Eye (tissue), 1 donor: ENCODE results near the gene CEP152.
A peak's percentile ranks its signal among the peaks of the same experiment; 100 is the strongest.

Source experiments
- DNase-seq: peaks from one replicate; pipeline ENCODE4 v3.0.0-alpha.2; 2015

Gene CEP152

DNA sequence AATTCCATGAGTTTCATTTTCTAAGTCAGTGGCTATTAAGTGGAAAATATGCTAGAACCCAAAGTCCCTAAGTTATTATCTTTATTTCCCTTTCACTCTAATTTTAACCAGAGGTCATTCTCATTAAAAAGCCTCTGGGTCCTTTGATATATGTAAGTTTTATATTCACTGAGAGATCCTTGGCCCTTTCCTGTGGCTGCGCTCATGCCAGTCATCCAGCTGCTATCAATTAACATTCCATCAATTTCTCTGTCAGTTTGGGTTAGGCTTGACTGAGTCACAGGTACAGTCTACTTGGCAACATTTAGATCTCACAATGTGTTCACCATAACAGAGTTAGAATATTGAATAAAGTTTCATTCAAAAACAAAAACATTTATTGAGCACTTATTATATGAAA is 107.3 kb downstream of the CEP152 start:
- peak; percentile 55 for DNase-seq

DNA sequence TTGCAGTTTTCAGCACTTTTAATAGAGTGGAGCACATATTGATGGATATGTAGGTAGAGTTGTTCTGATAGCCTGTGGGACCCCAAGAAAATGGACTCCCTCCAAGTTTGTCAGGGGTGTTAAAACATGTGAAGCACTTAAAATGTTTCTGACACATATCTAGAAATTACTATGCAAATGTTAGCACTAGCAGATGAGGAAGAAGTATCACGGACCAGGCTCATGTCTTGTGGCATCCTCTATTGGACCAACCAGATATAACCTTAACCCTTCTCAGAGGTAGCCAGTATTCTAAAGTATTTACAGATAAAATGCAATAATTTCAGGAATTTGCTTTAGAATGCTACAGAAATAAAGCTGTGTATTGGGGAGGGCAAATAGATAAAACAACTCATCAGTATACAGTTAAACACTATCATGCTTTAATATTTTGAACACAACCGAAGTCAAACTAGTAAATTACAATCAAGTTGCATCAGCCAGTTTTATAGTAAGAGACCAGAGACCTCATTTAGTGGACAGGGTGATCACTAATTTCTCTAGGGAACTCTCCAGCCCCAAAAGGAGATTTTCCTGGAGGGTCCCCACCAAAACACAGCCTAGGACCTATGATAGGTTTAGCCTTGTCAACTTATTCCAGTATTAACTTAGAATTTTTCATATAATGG is 108.2 kb downstream of the CEP152 start:
- DNase-seq = no peak

DNA sequence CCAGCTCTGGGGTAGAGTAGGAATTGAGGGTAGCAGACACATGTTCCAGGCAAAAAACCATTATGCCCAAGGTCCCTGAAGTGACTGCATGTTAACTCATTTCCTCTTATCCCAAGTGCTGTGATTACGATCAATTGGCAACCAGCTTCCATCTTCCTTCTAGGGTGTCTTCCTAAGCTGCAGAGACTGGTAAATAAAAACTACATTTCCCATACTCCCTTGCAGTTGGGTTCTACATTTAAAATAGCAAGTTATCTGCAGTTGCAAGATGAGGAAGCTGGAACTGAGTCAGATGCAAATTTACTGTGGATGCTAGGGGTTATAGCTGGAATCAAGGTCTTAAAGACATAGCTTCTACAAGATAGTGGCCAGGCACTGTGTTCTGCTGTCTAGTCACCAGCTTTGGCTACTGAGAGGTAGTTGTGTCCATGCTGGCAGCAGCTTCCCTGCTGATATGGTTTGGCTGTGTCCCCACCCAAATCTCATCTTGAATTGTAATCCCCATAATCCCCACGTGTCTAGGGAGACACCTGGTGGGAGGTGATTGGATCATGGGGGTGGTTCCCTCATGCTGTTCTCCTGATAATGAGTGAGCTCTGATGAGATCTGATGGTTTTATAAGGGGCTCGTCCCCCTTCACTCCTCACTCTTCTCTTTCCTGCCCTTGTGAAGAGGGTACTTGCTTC is 114.1 kb downstream of the CEP152 start:
- DNase-seq = no peak

DNA sequence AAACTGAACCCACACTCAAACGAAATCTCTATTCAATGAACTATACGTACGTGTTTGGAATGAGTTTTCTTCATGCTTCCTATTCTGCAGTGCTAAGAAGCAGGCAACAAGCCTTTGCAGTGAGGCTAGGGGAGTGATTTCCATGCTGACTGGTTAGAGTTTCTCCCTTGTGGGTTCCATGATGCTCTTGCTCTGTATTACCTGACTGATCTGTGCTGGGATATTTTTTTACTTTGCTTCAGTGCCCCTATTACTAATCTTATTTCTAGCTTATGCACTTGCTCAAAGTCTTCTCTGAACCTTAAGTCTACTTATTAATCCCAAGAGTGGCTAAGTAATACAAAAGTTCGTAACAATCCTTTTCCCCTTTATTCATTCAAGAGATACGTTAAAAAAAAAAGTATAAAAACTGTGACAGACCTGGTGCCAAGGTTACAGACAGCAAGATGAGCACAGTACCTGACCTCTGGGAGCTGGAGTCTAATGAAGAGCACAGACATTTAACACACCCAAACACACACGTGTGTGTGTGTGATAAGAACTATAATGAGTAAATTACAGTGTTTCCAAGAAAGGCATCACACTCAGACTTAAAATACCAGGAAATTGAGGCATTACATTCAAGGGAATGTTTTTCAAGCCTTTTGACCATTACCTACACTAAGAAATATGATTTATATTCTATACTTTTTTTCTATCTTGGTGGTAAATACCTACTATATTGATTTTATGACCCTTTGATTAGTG is 114.9 kb downstream of the CEP152 start:
- DNase-seq = no peak

DNA sequence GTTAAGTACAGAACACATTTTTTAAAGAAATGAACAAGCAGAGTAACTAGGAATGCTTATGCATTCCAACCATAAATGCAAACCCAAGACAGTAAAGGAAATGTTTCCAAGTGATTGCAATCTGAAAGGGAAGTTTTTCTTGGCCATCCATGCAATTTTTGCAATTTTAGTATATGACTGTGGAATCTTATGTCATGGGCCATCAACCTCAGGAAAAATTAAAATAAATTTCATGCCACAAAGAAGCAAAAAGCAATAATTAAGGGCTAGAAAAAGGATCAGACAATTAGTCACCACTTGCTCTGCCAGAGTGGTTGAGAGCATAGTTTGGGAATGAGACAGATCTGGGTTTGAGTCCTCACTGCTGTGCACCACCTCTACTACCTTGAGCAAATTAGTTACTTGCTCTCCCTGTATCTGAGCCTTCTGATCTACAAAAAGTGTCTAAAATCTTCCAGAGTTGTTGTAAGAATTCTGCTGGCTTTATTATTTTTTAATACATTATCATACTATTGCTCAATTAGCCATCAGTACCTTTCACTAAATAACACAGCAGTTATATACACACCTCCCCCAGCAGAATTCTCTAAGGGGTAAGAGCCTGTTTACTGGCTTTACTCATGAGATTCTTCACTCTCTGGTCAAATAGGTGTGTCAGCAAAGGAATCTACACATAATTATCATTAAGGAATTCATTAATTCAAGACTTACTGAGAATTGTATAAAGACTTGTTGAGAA is 115.6 kb downstream of the CEP152 start:
- DNase-seq = no peak

DNA sequence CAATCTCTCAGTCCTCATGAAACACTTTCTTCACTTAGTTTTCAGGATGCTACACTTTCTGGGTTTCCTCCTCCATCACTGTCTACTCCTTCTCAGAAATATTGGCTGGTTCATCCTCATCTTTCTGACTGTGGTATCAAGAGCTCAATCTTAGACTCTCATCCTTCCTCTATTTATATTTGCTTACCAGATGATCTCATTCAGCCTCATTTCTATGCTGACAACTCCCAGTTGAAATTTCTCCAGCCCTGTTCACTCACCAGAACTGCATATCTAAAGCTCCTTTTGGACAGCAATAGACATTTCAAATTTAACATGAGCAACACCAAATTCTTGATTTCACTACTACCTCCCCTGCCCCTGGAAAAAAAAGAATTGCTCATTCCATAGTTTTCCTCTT is 117.4 kb downstream of the CEP152 start:
- DNase-seq = no peak

DNA sequence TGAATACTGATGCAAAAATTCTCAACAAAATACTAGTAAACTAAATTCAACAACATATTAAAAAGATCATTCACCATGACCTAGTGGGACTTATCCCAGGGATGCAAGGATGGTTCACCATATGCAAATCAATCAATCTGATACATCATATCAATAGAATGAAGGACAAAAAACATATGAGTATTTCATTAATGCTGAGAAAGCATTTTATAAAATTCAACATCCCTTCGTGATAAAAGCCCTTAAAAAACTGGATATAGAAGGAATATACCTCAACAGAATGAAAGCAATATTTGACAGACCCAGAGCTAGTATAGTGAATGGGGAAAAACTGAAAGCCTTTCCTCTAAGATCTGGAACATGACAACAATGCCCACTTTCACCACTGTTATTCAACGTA is 122.4 kb downstream of the CEP152 start:
- no peak for DNase-seq
